Heart left ventricle (tissue), 13 donors: Measurements from ENCODE around the gene SORCS2.

Experiments used
- CTCF ChIP-seq, 12 donors: fragments of 200-600 bp; sonication (generic) in 4 of 12; IDR thresholded peaks; one replicate each; pipeline versions ENCODE4 v1.5.0 to v1.8.0; 2018 to 2022; ENCODE audit warnings: antibody characterized with exemption in 12 of 12, mild to moderate bottlenecking in 5 of 12
- POLR2A ChIP-seq, 2 donors: fragments of 450-650 bp; IDR thresholded peaks; one replicate each; pipeline ENCODE4 v1.6.1; 2017; ENCODE audit warnings: antibody characterized with exemption in 2 of 2, mild to moderate bottlenecking in 2 of 2, moderate library complexity in 2 of 2
- donor health status: ischemic (EF 13 %, LVEDD 7.1; RV severe dilation, severe dysfunction).
- donor health status: DM: no; HTN: yes; CAD: no.
- donor health status: DM: no; HTN: no; CAD: no.
- donor health status: ischemic (EF 25% LVEDD 6.9; RV normal size, moderate dysfunction).
- donor health status: ischemic (EF 25% LVEDD 5.7; RV mildly dilated, moderate dysfunction).
- donor health status: ischemic (EF 35%, LVEDD 5.7; RV mildly dilated, moderate dysfunction).
- donor health status: nonischemic (EF 11% LVEDD 7.7; RV severe dilation, severe dysfunction).
- donor health status: DM: yes; HTN: yes; CAD: no.
- donor health status: PGD.
- donor health status: ischemic (EF 29% LVEDD 5.4; RV normal size, mild dysfunction).
- donor health status: nonischemic (EF 23%, LVEDD 6.1; RV moderate dilation, normal function).

GRCh38 chr4:7158991-7159390 is 33.3 kb upstream of the SORCS2 start:
- no peak for TF ChIP-seq CTCF (IDR thresholded peaks at IDR 0.05)
- TF ChIP-seq POLR2A (IDR thresholded peaks at IDR 0.05): no peak
